ENCODE results near the gene PADI3.

The PADI3 gene

GRCh38 chr1:17244821-17245740 lies 3.8 kb upstream of the PADI3 start:
- no peak for DNase-seq

DNA sequence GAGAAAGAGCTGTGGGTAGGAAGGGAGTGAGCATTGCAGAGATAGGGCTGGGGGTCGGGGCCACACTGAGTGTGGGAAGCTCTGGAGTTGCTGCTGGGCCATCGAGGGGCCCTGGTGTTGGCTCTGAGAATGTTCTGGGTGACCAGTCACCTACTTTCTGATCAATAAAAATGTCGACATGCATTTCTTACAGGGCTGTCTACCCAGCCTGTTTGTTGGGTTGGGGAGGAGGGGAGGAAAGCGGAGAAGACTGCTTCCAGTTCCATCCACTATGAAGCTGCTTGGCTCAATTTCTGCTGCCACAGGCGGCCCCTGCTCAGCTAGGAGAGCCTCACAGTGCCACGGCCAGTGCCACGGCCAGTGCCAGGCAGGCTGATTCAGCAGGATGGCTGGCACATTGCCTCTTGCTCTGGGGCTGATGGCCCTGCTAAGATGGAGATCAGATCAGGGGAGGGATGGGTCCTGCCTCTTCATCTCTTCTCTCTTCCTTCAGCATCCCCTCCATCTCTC lies 3.0 kb upstream of the PADI3 start:
- DNase-seq: no peak

DNA sequence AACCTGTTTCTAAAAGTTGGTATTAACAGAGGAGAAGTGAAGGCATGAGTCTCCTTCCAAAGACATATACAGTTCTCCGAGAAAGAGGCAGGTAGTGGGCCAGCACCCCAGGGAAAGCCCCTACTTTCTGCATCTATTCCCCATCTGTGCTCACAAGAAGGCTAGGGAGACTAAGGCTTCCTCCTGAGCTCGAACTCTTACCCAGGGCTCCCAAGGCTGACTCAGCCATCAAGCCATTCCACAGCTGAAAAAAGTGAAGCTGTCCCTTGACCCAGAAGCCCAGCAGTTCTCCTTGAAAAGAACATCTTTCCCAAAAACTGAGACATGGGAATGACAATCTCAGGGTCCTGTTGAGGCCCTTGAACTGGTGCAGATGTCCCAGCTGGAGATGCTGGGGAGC lies 1.9 kb upstream of the PADI3 start:
- no peak for DNase-seq

GRCh38 chr1:17250601-17251000 lies 1.7 kb downstream of the PADI3 start:
- no peak for DNase-seq

DNA sequence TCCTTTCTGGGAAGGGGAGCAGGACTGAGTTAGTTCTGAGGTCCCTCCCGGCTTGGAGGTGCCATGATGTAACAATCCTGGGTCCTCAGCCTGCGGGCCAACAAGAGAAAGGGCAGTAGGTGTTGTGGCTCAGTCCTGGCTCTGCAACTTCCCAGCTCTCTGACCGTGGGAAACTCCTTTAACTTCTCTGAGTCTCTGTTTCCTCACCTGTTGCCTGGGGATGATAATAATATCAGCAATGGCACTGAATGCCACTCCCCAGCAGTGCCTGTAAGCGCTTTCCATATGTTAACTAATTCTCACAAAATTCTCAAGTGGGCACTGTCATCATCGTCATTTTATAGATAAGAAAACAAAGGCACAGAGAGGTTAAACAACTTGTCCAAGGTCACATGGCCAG lies 2.3 kb downstream of the PADI3 start:
- no peak for DNase-seq

GRCh38 chr1:17251701-17252376 lies 2.9 kb downstream of the PADI3 start:
- DNase-seq: no peak

DNA sequence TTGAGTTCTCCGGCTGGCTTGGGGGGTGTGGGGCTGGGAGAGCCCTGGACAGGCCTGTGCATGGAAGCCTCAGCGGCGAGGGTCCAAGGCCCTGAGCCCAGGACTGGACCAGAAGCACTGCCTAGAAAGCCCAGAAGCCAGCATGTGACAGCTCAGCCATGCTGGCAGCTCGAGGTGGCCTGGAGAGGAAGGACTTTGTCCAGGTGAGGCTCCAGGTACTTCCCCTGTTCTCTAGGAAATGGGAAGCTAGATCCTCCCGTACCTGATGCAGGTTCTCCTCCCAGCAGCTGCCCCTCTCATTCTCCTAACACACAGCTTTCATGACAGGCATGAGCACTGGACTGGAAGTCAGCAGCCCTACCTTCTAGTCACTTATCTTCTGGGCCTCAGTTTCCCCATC lies 6.4 kb downstream of the PADI3 start:
- no peak for DNase-seq

DNA sequence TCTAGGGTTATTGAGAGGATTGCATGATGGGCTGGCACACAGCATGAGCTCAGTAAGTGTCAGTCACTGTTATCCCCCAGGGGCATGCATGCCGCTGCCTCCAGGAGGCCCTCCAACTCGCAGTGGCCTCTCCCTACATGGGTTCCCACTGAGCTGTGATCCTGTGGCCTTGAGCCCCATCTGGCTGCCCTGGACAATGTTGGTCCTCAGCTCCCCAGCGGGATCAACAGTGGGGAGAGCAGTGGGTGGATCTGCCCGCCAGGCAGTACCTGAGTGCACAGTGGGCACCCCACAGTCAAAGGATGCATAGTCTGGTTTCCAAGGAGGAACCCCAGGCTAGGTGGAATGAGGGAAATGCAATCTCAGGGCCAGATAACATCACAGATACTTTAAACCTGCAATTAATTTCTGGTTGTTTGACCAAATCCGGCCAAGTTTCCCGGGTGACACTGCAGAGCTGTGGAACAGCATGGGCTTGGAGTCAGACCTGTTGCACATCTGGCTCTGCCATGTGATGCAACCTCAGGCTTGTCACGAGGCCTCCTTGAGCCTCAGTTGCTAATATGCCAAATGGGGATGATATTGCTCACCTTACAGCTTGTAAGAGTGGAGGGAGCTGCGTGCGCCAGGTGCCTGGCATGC lies 9.3 kb downstream of the PADI3 start:
- DNase-seq: no peak

GRCh38 chr1:17258758-17259130 lies 9.8 kb downstream of the PADI3 start:
- DNase-seq: no peak

- no peak for DNase-seq
Measured at GRCh38 chr1:17259233-17259873, 10.5 kb downstream of the PADI3 start.

- DNase-seq: no peak
Measured at GRCh38 chr1:17260264-17260663, 11.4 kb downstream of the PADI3 start.

DNA sequence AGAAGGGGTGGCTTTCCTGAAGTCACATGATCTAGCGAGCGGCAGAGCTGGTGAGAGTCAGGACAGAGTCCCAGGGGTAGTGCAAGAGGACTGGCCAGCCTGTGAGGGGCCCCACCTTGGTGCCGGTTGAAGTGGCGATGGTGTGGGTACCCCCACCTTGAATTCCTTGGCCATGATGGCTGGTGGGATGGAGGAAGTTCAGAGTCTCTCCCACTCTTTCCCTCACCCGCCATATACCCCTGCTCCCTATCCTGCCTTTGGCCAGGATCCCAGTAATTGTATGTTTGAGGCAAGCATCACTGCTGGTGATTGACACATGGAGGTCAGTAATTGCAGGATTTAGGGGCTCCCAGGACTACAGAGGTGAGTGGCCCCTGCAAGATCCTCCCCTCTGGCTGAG lies 11.8 kb downstream of the PADI3 start:
- no peak for DNase-seq

- DNase-seq: no peak
Measured at GRCh38 chr1:17263936-17264335, 15.0 kb downstream of the PADI3 start.

- no peak for DNase-seq
Measured at GRCh38 chr1:17264470-17264869, 15.6 kb downstream of the PADI3 start.

- no peak for DNase-seq
Measured at GRCh38 chr1:17265162-17265561, 16.3 kb downstream of the PADI3 start.

DNA sequence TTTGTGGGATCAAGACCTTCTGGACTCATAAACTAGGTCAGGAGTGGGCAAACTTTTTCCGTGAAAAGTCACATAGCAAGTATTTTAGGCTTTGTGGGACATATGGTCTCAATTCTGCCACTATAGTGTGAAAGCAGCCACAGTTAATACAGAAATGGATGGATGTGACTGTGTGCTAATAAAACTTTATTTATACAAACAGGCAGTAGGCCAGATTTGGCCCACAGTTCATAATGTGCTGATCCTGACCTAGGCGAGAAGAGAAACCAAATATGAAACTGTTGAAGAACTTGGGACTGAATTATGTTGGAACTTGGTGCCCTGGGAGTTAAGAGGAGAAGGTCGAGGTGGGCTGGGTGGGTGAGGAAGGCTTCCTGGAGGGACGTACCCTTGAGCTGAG lies 17.1 kb downstream of the PADI3 start:
- no peak for DNase-seq

DNA sequence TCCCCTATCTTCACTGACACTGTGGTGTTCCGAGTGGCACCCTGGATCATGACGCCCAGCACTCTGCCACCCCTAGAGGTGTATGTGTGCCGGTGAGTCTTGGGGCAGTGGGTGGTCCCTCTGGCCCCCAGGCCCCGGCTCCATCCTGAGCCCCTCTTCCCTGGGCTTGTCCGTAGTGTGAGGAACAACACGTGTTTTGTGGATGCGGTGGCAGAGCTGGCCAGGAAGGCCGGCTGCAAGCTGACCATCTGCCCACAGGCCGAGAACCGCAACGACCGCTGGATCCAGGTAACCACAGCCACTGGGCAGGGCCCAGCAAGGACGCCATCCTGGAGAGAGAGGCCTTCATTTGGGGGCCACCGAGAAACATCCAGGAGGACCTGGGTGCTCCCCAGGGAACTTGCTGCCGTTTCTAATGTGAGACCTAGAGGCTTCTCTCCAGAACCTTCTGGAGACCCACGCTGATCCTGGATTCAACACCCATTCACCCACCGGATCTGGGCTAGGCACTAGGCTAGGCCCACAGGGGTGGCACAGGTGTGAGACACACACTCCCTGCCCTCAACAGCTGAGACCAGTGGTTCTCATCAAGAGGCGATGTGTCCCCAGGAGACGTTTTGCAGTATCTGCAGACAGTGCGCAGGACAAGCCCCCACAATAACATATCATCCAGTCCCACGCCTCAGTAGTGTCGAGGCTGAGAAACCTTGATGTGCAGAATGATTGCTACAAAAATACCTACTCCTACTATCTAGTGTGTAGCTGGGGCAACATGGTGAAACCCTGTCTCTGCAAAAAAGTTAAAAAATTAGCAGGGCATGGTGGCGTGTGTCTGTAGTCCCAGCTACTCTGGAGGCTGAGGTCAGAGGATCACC lies 22.2 kb downstream of the PADI3 start:
- no peak for DNase-seq

GRCh38 chr1:17272066-17272465 lies 23.2 kb downstream of the PADI3 start:
- no peak for DNase-seq

DNA sequence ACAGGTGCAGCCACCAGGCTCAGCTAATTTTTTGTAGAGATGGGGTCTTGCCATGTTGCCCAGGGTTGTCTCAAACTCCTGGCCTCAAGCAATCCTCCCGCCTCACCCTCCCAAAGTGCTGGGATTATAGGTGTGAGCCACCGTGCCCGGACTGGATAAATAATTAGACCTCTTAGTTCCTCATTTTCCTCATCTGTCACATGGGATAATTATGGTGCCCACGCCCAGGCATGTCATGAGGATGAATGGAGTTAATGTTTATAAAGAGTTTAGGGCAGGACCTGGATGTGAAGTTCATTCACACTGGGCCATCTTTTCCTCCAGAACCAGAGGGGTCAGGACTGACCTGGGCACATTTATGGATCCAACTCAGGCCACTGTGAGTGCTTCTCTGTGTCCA lies 23.7 kb downstream of the PADI3 start:
- no peak for DNase-seq

- no peak for DNase-seq
Measured at GRCh38 chr1:17273096-17273495, 24.2 kb downstream of the PADI3 start.

DNA sequence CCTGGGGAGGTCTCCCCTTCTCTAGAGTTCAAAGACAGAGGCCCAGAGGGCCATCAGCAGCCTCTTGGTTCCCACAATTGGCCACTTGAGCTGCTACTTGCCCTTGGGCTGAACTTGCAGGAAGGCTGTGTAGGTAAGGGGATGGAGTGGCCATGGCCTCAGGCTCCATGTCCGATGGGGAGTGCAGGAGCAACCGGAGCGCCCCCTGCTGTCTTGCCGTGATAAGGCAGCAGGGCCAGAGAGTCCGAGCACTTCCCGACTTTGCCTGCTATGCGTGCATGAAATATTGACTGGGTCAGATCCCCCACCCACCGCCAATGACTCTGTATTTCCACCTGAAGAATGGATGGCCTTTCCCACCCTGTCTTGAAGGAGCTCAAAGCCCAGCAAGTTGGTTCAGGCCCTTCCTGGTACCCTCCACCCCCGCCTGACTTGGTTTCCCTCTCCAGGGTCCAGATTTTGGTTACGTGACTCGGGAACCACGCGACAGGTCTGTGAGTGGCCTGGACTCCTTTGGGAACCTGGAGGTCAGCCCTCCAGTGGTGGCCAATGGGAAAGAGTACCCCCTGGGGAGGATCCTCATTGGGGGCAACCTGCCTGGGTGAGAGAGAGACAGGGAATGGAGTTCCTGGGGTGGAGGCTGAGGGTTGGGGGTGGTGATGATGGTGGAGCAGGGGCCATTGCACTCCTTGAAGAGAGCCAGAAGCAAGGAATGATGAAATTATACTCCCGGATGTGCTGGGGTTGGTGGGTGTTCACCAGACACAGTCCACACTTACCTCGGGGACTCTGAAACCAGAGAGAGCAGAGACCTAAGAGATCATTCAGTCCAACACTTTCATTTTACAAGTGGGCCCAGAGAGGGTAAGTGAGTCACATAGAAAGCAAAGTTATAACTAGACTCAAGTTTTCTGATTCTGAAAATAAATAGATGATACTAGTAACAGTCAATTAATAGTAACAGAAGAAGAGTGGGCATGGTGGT lies 25.6 kb downstream of the PADI3 start:
- peak; percentile 9 for DNase-seq

Data from NCI-H1092 (cell line).